GM21526 (cell line): ENCODE results near the gene PRG2.
"Not testable (repeated sequence)": the region's sequence is repeated elsewhere in the genome, so short reads cannot be mapped to it uniquely, and the experiment has no call there.

Experiments
- ATAC-seq: cut with Tn5 transposase; IDR thresholded peaks from one replicate; pipeline ENCODE4 v1.9.1; 2021; ENCODE audit warnings: moderate library complexity; ENCODE audit not compliant: unreplicated experiment, low FRiP score

The PRG2 gene

GRCh38 chr11:57421066-57421465 lies 30.6 kb upstream of the PRG2 start:
- ATAC-seq = no peak

- ATAC-seq = no peak
These were observed 28.7 kb upstream of the PRG2 start for GRCh38 chr11:57419146-57419545.

GRCh38 chr11:57418131-57418530 lies 27.7 kb upstream of the PRG2 start:
- no peak for ATAC-seq

- no peak for ATAC-seq
These were observed 26.6 kb upstream of the PRG2 start for GRCh38 chr11:57417056-57417455.

- no peak for ATAC-seq
These were observed 26.0 kb upstream of the PRG2 start for GRCh38 chr11:57416436-57416835.

- no peak for ATAC-seq
These were observed 24.3 kb upstream of the PRG2 start for GRCh38 chr11:57414612-57415212.

- no peak for ATAC-seq
These were observed 23.2 kb upstream of the PRG2 start for GRCh38 chr11:57413681-57414080.

GRCh38 chr11:57410287-57410686 lies 19.8 kb upstream of the PRG2 start:
- no peak for ATAC-seq

- ATAC-seq = no peak
These were observed 19.1 kb upstream of the PRG2 start for GRCh38 chr11:57409321-57410100.

- no peak for ATAC-seq
These were observed 18.3 kb upstream of the PRG2 start for GRCh38 chr11:57408771-57409170.

- ATAC-seq = no peak
These were observed 17.6 kb upstream of the PRG2 start for GRCh38 chr11:57407941-57408475.

- no peak for ATAC-seq
These were observed 16.8 kb upstream of the PRG2 start for GRCh38 chr11:57407010-57407920.

- ATAC-seq = no peak
These were observed 16.0 kb upstream of the PRG2 start for GRCh38 chr11:57406337-57406904.

- ATAC-seq = no peak
These were observed 14.9 kb upstream of the PRG2 start for GRCh38 chr11:57405271-57405860.

- no peak for ATAC-seq
These were observed 13.3 kb upstream of the PRG2 start for GRCh38 chr11:57403802-57404147.

GRCh38 chr11:57403003-57403801 lies 12.8 kb upstream of the PRG2 start:
- ATAC-seq = not testable (repeated sequence)

GRCh38 chr11:57402188-57403002 lies 11.9 kb upstream of the PRG2 start:
- no peak for ATAC-seq

GRCh38 chr11:57399972-57400578 lies 9.6 kb upstream of the PRG2 start:
- no peak for ATAC-seq
